ENCODE data around the gene SNTA1.

The SNTA1 gene

GRCh38 chr20:33408716-33409654 lies 34.6 kb downstream of the SNTA1 start:
- Histone ChIP-seq H3K27ac (ENCODE audit: low read depth, low read length) (no peak overlapping the region), H3K36me3 (ENCODE audit: control insufficient read depth in 1 of 2, insufficient read depth in 2 of 2, low read length in 2 of 2) (peaks cover 3 to 17% of the 10 kb centered on the region in 2 donors), H3K27me3 (ENCODE audit: control insufficient read depth in 1 of 2, insufficient read depth in 2 of 2, low read length in 2 of 2) (no peaks in the 10 kb centered on the region), H3K4me3 (ENCODE audit: low read depth in 1 of 2, low read length in 2 of 2) (no peak overlapping the region), H3K9ac (ENCODE audit: low read depth in 1 of 2, low read length in 2 of 2) (no peak overlapping the region), H3K4me1 (ENCODE audit: control insufficient read depth in 1 of 2, insufficient read depth in 2 of 2, low read length in 2 of 2) (no peaks in the 10 kb centered on the region), H3K9me3 (ENCODE audit: control insufficient read depth in 1 of 2, low read length in 2 of 2) (no peaks in the 10 kb centered on the region)

GRCh38 chr20:33408313-33408712 lies 35.2 kb downstream of the SNTA1 start:
- no peak overlapping the region for H3K27ac ChIP-seq (ENCODE audit: low read depth, low read length)
- H3K4me1 ChIP-seq (ENCODE audit: control insufficient read depth in 1 of 2, insufficient read depth in 2 of 2, low read length in 2 of 2): no peaks in the 10 kb centered on the region
- no peak overlapping the region for H3K9ac ChIP-seq (ENCODE audit: low read depth in 1 of 2, low read length in 2 of 2)

GRCh38 chr20:33407796-33408195 lies 35.8 kb downstream of the SNTA1 start:
- Histone ChIP-seq H3K9me3 (ENCODE audit: control insufficient read depth in 1 of 2, low read length in 2 of 2) (no peaks in the 10 kb centered on the region), H3K9ac (ENCODE audit: low read depth in 1 of 2, low read length in 2 of 2) (no peak overlapping the region), H3K36me3 (ENCODE audit: control insufficient read depth in 1 of 2, insufficient read depth in 2 of 2, low read length in 2 of 2) (peaks cover 3 to 17% of the 10 kb centered on the region in 2 donors), H3K4me3 (ENCODE audit: low read depth in 1 of 2, low read length in 2 of 2) (no peak overlapping the region), H3K27ac (ENCODE audit: low read depth, low read length) (no peak overlapping the region), H3K4me1 (ENCODE audit: control insufficient read depth in 1 of 2, insufficient read depth in 2 of 2, low read length in 2 of 2) (no peaks in the 10 kb centered on the region), H3K27me3 (ENCODE audit: control insufficient read depth in 1 of 2, insufficient read depth in 2 of 2, low read length in 2 of 2) (no peaks in the 10 kb centered on the region)

More at GRCh38 chr20:33408313-33408712, 35.2 kb downstream of the SNTA1 start:
- Histone ChIP-seq H3K27me3 (ENCODE audit: control insufficient read depth in 1 of 2, insufficient read depth in 2 of 2, low read length in 2 of 2) (no peaks in the 10 kb centered on the region), H3K36me3 (ENCODE audit: control insufficient read depth in 1 of 2, insufficient read depth in 2 of 2, low read length in 2 of 2) (peaks cover 3 to 17% of the 10 kb centered on the region in 2 donors), H3K9me3 (ENCODE audit: control insufficient read depth in 1 of 2, low read length in 2 of 2) (no peaks in the 10 kb centered on the region), H3K4me3 (ENCODE audit: low read depth in 1 of 2, low read length in 2 of 2) (no peak overlapping the region)

- H3K9me3 ChIP-seq (ENCODE audit: control insufficient read depth in 1 of 2, low read length in 2 of 2): no peaks in the 10 kb centered on the region
- H3K27me3 ChIP-seq (ENCODE audit: control insufficient read depth in 1 of 2, insufficient read depth in 2 of 2, low read length in 2 of 2): no peaks in the 10 kb centered on the region
- H3K4me3 ChIP-seq (ENCODE audit: low read depth in 1 of 2, low read length in 2 of 2): no peak overlapping the region
- peaks cover 2 to 4% of the 10 kb centered on the region in 2 donors for H3K4me1 ChIP-seq (ENCODE audit: control insufficient read depth in 1 of 2, insufficient read depth in 2 of 2, low read length in 2 of 2)
- H3K27ac ChIP-seq (ENCODE audit: low read depth, low read length): no peak overlapping the region
- H3K36me3 ChIP-seq (ENCODE audit: control insufficient read depth in 1 of 2, insufficient read depth in 2 of 2, low read length in 2 of 2): peaks cover 3 to 17% of the 10 kb centered on the region in 2 donors
- H3K9ac ChIP-seq (ENCODE audit: low read depth in 1 of 2, low read length in 2 of 2): no peak overlapping the region
Observed at GRCh38 chr20:33407251-33407650, 36.3 kb downstream of the SNTA1 start.

- Histone ChIP-seq H3K27ac (ENCODE audit: low read depth, low read length) (no peak overlapping the region), H3K27me3 (ENCODE audit: control insufficient read depth in 1 of 2, insufficient read depth in 2 of 2, low read length in 2 of 2) (no peaks in the 10 kb centered on the region), H3K9ac (ENCODE audit: low read depth in 1 of 2, low read length in 2 of 2) (no peak overlapping the region), H3K9me3 (ENCODE audit: control insufficient read depth in 1 of 2, low read length in 2 of 2) (no peaks in the 10 kb centered on the region), H3K4me1 (ENCODE audit: control insufficient read depth in 1 of 2, insufficient read depth in 2 of 2, low read length in 2 of 2) (peaks cover 17 to 23% of the 10 kb centered on the region in 2 donors), H3K36me3 (ENCODE audit: control insufficient read depth in 1 of 2, insufficient read depth in 2 of 2, low read length in 2 of 2) (peaks cover 3 to 5% of the 10 kb centered on the region in 2 donors), H3K4me3 (ENCODE audit: low read depth in 1 of 2, low read length in 2 of 2) (no peak overlapping the region)
Observed at GRCh38 chr20:33404281-33404680, 39.3 kb downstream of the SNTA1 start.

GRCh38 chr20:33401921-33402369 lies 41.6 kb downstream of the SNTA1 start:
- Histone ChIP-seq H3K9ac (ENCODE audit: low read depth in 1 of 2, low read length in 2 of 2) (peak overlapping the region; percentile 77 to 90), H3K4me1 (ENCODE audit: control insufficient read depth in 1 of 2, insufficient read depth in 2 of 2, low read length in 2 of 2) (peaks cover 17 to 23% of the 10 kb centered on the region in 2 donors), H3K27me3 (ENCODE audit: control insufficient read depth in 1 of 2, insufficient read depth in 2 of 2, low read length in 2 of 2) (no peaks in the 10 kb centered on the region), H3K27ac (ENCODE audit: low read depth, low read length) (no peak overlapping the region), H3K36me3 (ENCODE audit: control insufficient read depth in 1 of 2, insufficient read depth in 2 of 2, low read length in 2 of 2) (peaks cover under 1 to 3% of the 10 kb centered on the region in 2 donors), H3K9me3 (ENCODE audit: control insufficient read depth in 1 of 2, low read length in 2 of 2) (no peaks in the 10 kb centered on the region), H3K4me3 (ENCODE audit: low read depth in 1 of 2, low read length in 2 of 2) (peak overlapping the region; percentile 92 to 100)

GRCh38 chr20:33401184-33401920 lies 42.2 kb downstream of the SNTA1 start, which contains the start of gene CDK5RAP1:
Gene CDK5RAP1, minus strand, starts transcription at chr20:33401519. Its CDS starts 4,455 bp downstream, at chr20:33397064.
- Histone ChIP-seq H3K4me3 (ENCODE audit: low read depth in 1 of 2, low read length in 2 of 2) (peak within 1 kb of the TSS; percentile 92 to 100), H3K27ac (ENCODE audit: low read depth, low read length) (no peak within 1 kb of the TSS)

GRCh38 chr20:33400812-33401183 lies 42.8 kb downstream of the SNTA1 start:
- Histone ChIP-seq H3K9ac (ENCODE audit: low read depth in 1 of 2, low read length in 2 of 2) (peak overlapping the region; percentile 77 to 90), H3K27ac (ENCODE audit: low read depth, low read length) (no peak overlapping the region), H3K4me3 (ENCODE audit: low read depth in 1 of 2, low read length in 2 of 2) (peak overlapping the region; percentile 92 to 100), H3K4me1 (ENCODE audit: control insufficient read depth in 1 of 2, insufficient read depth in 2 of 2, low read length in 2 of 2) (peaks cover 17 to 23% of the 10 kb centered on the region in 2 donors), H3K36me3 (ENCODE audit: control insufficient read depth in 1 of 2, insufficient read depth in 2 of 2, low read length in 2 of 2) (peaks cover 3 to 6% of the 10 kb centered on the region in 2 donors), H3K9me3 (ENCODE audit: control insufficient read depth in 1 of 2, low read length in 2 of 2) (no peaks in the 10 kb centered on the region), H3K27me3 (ENCODE audit: control insufficient read depth in 1 of 2, insufficient read depth in 2 of 2, low read length in 2 of 2) (no peaks in the 10 kb centered on the region)

More at GRCh38 chr20:33401184-33401920, 42.2 kb downstream of the SNTA1 start, which contains the start of gene CDK5RAP1:
- H3K9ac ChIP-seq (ENCODE audit: low read depth in 1 of 2, low read length in 2 of 2): peak within 1 kb of the TSS; percentile 77 to 90
- H3K36me3 ChIP-seq (ENCODE audit: control insufficient read depth in 1 of 2, insufficient read depth in 2 of 2, low read length in 2 of 2): peaks cover 3 to 6% of the 10 kb centered on the region in 2 donors
- H3K4me1 ChIP-seq (ENCODE audit: control insufficient read depth in 1 of 2, insufficient read depth in 2 of 2, low read length in 2 of 2): peaks cover 17 to 23% of the 10 kb centered on the region in 2 donors
- H3K9me3 ChIP-seq (ENCODE audit: control insufficient read depth in 1 of 2, low read length in 2 of 2): no peaks in the 10 kb centered on the region
- no peaks in the 10 kb centered on the region for H3K27me3 ChIP-seq (ENCODE audit: control insufficient read depth in 1 of 2, insufficient read depth in 2 of 2, low read length in 2 of 2)

GRCh38 chr20:33399924-33400323 lies 43.6 kb downstream of the SNTA1 start:
- peak overlapping the region in 1 of 2 donors; percentile 77 for H3K9ac ChIP-seq (ENCODE audit: low read depth in 1 of 2, low read length in 2 of 2)
- H3K36me3 ChIP-seq (ENCODE audit: control insufficient read depth in 1 of 2, insufficient read depth in 2 of 2, low read length in 2 of 2): peaks cover under 1 to 6% of the 10 kb centered on the region in 2 donors
- H3K27me3 ChIP-seq (ENCODE audit: control insufficient read depth in 1 of 2, insufficient read depth in 2 of 2, low read length in 2 of 2): no peaks in the 10 kb centered on the region
- no peak overlapping the region for H3K27ac ChIP-seq (ENCODE audit: low read depth, low read length)
- H3K4me1 ChIP-seq (ENCODE audit: control insufficient read depth in 1 of 2, insufficient read depth in 2 of 2, low read length in 2 of 2): peaks cover 17 to 23% of the 10 kb centered on the region in 2 donors
- H3K9me3 ChIP-seq (ENCODE audit: control insufficient read depth in 1 of 2, low read length in 2 of 2): no peaks in the 10 kb centered on the region
- peak overlapping the region; percentile 92 to 100 for H3K4me3 ChIP-seq (ENCODE audit: low read depth in 1 of 2, low read length in 2 of 2)

All from duodenal mucosa (tissue), 2 donors.